Left lung (tissue), 10 donors: Measurements from ENCODE around the gene CAPZA1. TPM values are rescaled to one million over a fixed set of nuclear protein-coding genes. Genes with fewer than 3 reads are reported as not detected.
A peak's percentile ranks its signal among the peaks of the same experiment; 100 is the strongest.

Experiments
- ATAC-seq: fragments of 200-7000 bp; cut with Tn5 transposase; one replicate; pipeline ENCODE4 v1.9.1; 2020; ENCODE audit warnings: moderate library complexity
- DNase-seq, 4 donors: peaks; one replicate each; pipeline ENCODE4 v3.0.0-alpha.2; 2013 to 2020
- H3K27ac ChIP-seq, 2 donors: fragments of 200-600 bp; sonication (generic) in 1 of 2; one replicate each; pipeline versions ENCODE4 v1.5.0 to v1.8.0; 2020 to 2021
- H3K27me3 ChIP-seq, 2 donors: fragments of 200-600 bp; sonication (generic) in 1 of 2; one replicate each; pipeline versions ENCODE4 v1.5.0 to v1.8.0; 2020 to 2021
- H3K36me3 ChIP-seq, 2 donors: fragments of 200-600 bp; sonication (generic) in 1 of 2; one replicate each; pipeline versions ENCODE4 v1.5.0 to v1.8.0; 2020 to 2021
- H3K4me1 ChIP-seq, 2 donors: fragments of 200-600 bp; one replicate each; pipeline ENCODE4 v1.8.0; 2021
- H3K4me3 ChIP-seq, 2 donors: fragments of 200-600 bp; sonication (generic) in 1 of 2; one replicate each; pipeline versions ENCODE4 v1.5.0 to v1.8.0; 2020 to 2021; ENCODE audit warnings: mild to moderate bottlenecking in 1 of 2
- H3K9me3 ChIP-seq, 2 donors: fragments of 200-600 bp; sonication (generic) in 1 of 2; one replicate each; pipeline versions ENCODE4 v1.5.0 to v1.8.0; 2020 to 2021
- CTCF ChIP-seq, 2 donors: fragments of 200-600 bp; sonication (generic) in 1 of 2; IDR thresholded peaks; one replicate each; pipeline versions ENCODE4 v1.5.0 to v1.8.0; 2021; ENCODE audit warnings: antibody characterized with exemption in 2 of 2
- intact Hi-C, 2 donors: fragments of 100-400 bp; cut with DNase I; formaldehyde crosslinking; loops; one replicate each; pipeline versions ENCODE4 v1.11.2 to v1.14.2; 2022
- polyA plus RNA-seq, 6 donors: library from polyadenylated mRNA; unstranded; fragments of 120-200 nt; gene quantifications; one replicate each; pipeline ENCODE4 v1.2.1, GENCODE V29; 2013; ENCODE audit not compliant: insufficient read length in 6 of 6
- total RNA-seq, 2 donors: library from RNA; stranded (reverse); fragmentation: NEBNext Ultra II Directional; extraction: Animal tissue kit (Norgen Biotek cat#: 25700); gene quantifications; one replicate each; pipeline ENCODE4 v1.2.1, GENCODE V29; 2021
- donor health status: DM: no; HTN: yes; CAD: no.
- donor health status: DM: no; HTN: no; CAD: no.

The CAPZA1 gene
- total and polyA plus RNA-seq, 8 donors = 122 to 167 (median 146) TPM

GRCh38 chr1:112698366-112699310 lies 79.0 kb downstream of the CAPZA1 start:
- ATAC-seq (peak; percentile 50), DNase-seq (peak in 2 of 4 donors; percentile 45 to 62)
- intact Hi-C loops = no loop called here
- H3K27me3 ChIP-seq = no peaks in the 10 kb centered on the region
- H3K4me1 ChIP-seq = peaks cover 21 to 48% of the 10 kb centered on the region in 2 donors
- peak overlapping the region; percentile 66 to 94 for H3K27ac ChIP-seq
- no peak for TF ChIP-seq CTCF (IDR thresholded peaks at IDR 0.05)
- peaks cover 0 to 84% of the 10 kb centered on the region in 2 donors for H3K36me3 ChIP-seq
- H3K4me3 ChIP-seq = no peak overlapping the region
- no peaks in the 10 kb centered on the region for H3K9me3 ChIP-seq

- DNase-seq = no peak
- Histone ChIP-seq H3K27me3 (no peaks in the 10 kb centered on the region), H3K36me3 (peaks cover 0 to 74% of the 10 kb centered on the region in 2 donors), H3K27ac (peak overlapping the region; percentile 66 to 94), H3K4me3 (no peak overlapping the region), H3K9me3 (no peaks in the 10 kb centered on the region), H3K4me1 (peaks cover 27 to 57% of the 10 kb centered on the region in 2 donors)
- no peak for TF ChIP-seq CTCF (IDR thresholded peaks at IDR 0.05)
- intact Hi-C loops = loop anchor here in 1 of 2 donors (10.0 kb wide), 2 partner anchors 75 to 305 kb away; partner anchors contain the start of gene CTTNBP2NL
- ATAC-seq = no peak
These were observed 80.0 kb downstream of the CAPZA1 start for GRCh38 chr1:112699425-112700144.

GRCh38 chr1:112700290-112701226 lies 80.9 kb downstream of the CAPZA1 start:
- no peak overlapping the region for H3K4me3 ChIP-seq
- peak overlapping the region; percentile 66 to 94 for H3K27ac ChIP-seq
- no peaks in the 10 kb centered on the region for H3K9me3 ChIP-seq
- peak in 1 of 2 donors; percentile 30 for TF ChIP-seq CTCF (IDR thresholded peaks at IDR 0.05)
- ATAC-seq = peak; percentile 60
- H3K4me1 ChIP-seq = peaks cover 36 to 67% of the 10 kb centered on the region in 2 donors
- DNase-seq = peak; percentile 86 to 94 (median 90)
- peaks cover 0 to 2% of the 10 kb centered on the region in 2 donors for H3K27me3 ChIP-seq
- H3K36me3 ChIP-seq = peaks cover 0 to 65% of the 10 kb centered on the region in 2 donors
- intact Hi-C loops = loop anchor here in 1 of 2 donors (10.0 kb wide), 2 partner anchors 76 to 306 kb away; partner anchors contain the start of gene CTTNBP2NL

GRCh38 chr1:112701227-112702066 lies 81.8 kb downstream of the CAPZA1 start:
- no peak overlapping the region for H3K4me3 ChIP-seq
- no peak for TF ChIP-seq CTCF (IDR thresholded peaks at IDR 0.05)
- peaks cover 41 to 72% of the 10 kb centered on the region in 2 donors for H3K4me1 ChIP-seq
- intact Hi-C loops = loop anchor here in 1 of 2 donors (10.0 kb wide), 2 partner anchors 77 to 307 kb away; partner anchors contain the start of gene CTTNBP2NL
- peaks cover 0 to 57% of the 10 kb centered on the region in 2 donors for H3K36me3 ChIP-seq
- H3K27me3 ChIP-seq = peaks cover 0 to 10% of the 10 kb centered on the region in 2 donors
- H3K9me3 ChIP-seq = no peaks in the 10 kb centered on the region
- peak overlapping the region; percentile 66 to 94 for H3K27ac ChIP-seq
- DNase-seq (peak in 1 of 4 donors; percentile 31), ATAC-seq (no peak)
